ENCODE data around the gene LPCAT1. TPM values are rescaled to one million over a fixed set of nuclear protein-coding genes. Genes with fewer than 3 reads are reported as not detected.

Gene LPCAT1
- total and polyA plus RNA-seq, 2 donors (not counting 3 experiments of a cell fraction or from before 2014, with no cell fraction given): 28.9 to 57.2 TPM

DNA sequence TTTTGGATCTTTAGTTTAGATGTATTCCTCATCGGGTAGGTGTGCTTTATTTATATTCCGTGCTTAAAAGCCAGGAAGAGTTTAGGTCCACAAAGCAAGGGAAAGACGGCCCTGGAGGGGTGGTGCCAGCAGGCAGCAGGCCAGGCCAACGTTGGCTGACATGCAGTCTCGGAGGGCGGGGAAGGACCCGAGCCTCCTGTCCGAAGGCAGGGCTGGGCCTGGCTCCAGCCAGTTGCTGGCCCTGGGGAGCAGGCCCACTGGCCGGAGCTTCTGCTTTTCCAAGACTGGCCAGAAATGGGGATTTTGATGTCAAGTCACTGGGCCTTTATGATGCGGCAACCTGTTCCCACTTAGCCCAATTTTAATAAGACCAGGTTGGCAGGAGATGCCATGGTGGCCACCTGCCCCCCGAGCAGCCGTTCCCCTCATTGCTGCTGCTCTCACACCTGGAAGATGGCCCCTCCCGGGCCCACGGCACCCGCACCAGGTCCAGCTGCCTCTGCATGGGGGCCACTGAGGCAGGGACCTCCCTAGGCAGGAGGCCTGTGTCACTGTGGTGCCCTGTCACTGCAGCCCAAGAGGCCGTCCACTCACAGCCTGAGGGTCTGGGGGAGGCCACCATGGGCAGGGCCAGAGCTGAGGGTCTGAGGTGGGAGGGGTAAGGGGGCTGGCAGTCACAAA, 23.2 kb downstream of the LPCAT1 start:
- H3K79me2 ChIP-seq (ENCODE audit: control insufficient read depth, insufficient read depth, low read length): peaks cover 64% of the 10 kb centered on the region
- H3K9me1 ChIP-seq (replicated peaks; ENCODE audit: control insufficient read depth, extremely low read depth, insufficient read depth, low read length): no peaks in the 10 kb centered on the region
- H3K27ac ChIP-seq (ENCODE audit: insufficient read depth, low read depth, low read length): no peak overlapping the region
- no peak for TF ChIP-seq EZH2 (IDR thresholded peaks at IDR 0.05; ENCODE audit: borderline replicate concordance, low read depth, low read length, severe bottlenecking)
- TF ChIP-seq JUN (IDR thresholded peaks at IDR 0.05; ENCODE audit: borderline replicate concordance, insufficient read depth, insufficient read length, low read depth): no peak
- no peak for TF ChIP-seq MAX (IDR thresholded peaks at IDR 0.05; ENCODE audit: insufficient read depth, insufficient read length)
- no peak for TF ChIP-seq POLR2A (IDR thresholded peaks at IDR 0.05; ENCODE audit: low read depth, low read length)
- TF ChIP-seq CTCF (IDR thresholded peaks at IDR 0.05; ENCODE audit: extremely low read depth in 1 of 2, insufficient read depth in 1 of 2, low read depth in 1 of 2, low read length in 2 of 2): no peak
- TF ChIP-seq POLR2AphosphoS5 (IDR thresholded peaks at IDR 0.05; ENCODE audit: insufficient read depth, low read depth, low read length): no peak
- TF ChIP-seq MYC (IDR thresholded peaks at IDR 0.05; ENCODE audit: low read depth, low read length): no peak
- TF ChIP-seq GATA2 (IDR thresholded peaks at IDR 0.05; ENCODE audit: insufficient read depth, insufficient read length, low read depth, low read length): no peak
- no peak for TF ChIP-seq FOS (IDR thresholded peaks at IDR 0.05; ENCODE audit: borderline replicate concordance, insufficient read depth, low read length)
- H3K27me3 ChIP-seq (ENCODE audit: control insufficient read depth in 2 of 2, insufficient read depth in 2 of 2, low read length in 2 of 2): no peaks in the 10 kb centered on the region
- ChIA-PET POLR2A (no interaction called here), CTCF (no interaction called here)
- H3K36me3 ChIP-seq (ENCODE audit: control insufficient read depth in 2 of 2, extremely low read depth in 1 of 2, insufficient read depth in 2 of 2, low read length in 2 of 2): peaks cover 0 to 15% of the 10 kb centered on the region in 2 experiments
- no peak overlapping the region for H3K9ac ChIP-seq (replicated peaks; ENCODE audit: extremely low read depth, insufficient read depth, low read length)
- H3K4me3 ChIP-seq (replicated peaks in 1 of 3; ENCODE audit: insufficient read depth in 1 of 3, low read depth in 1 of 3, low read length in 3 of 3): no peak overlapping the region
- dilution Hi-C loops (cut with MboI; ENCODE audit: extremely low pct_ligation_motif_present, low sequenced_read_pairs) (no loop called here), intact Hi-C loops (cut with micrococcal nuclease) (no loop called here)
- H2AFZ ChIP-seq (ENCODE audit: low read depth, low read length): no peak overlapping the region
- FAIRE-seq (no peak), DNase-seq (ENCODE audit: low read depth, low spot score) (no peak)
- H3K9me3 ChIP-seq (replicated peaks; ENCODE audit: control insufficient read depth, insufficient read depth, low read length): no peaks in the 10 kb centered on the region
- H4K20me1 ChIP-seq (replicated peaks; ENCODE audit: control insufficient read depth, extremely low read depth, insufficient read depth, low read length): no peaks in the 10 kb centered on the region
- BruUV-seq (replicated peaks): no TSS peak
- H3K4me1 ChIP-seq (ENCODE audit: control insufficient read depth, extremely low read depth, insufficient read depth, low read length): no peaks in the 10 kb centered on the region
- H3K4me2 ChIP-seq (ENCODE audit: insufficient read depth, low read length): no peak overlapping the region
